Measurements from ENCODE around the gene SNAPC3. TPM values are rescaled to one million over a fixed set of nuclear protein-coding genes. Genes with fewer than 3 reads are reported as not detected.
A peak's percentile ranks its signal among the peaks of the same experiment; 100 is the strongest.
"Not testable (repeated sequence)": the region's sequence is repeated elsewhere in the genome, so short reads cannot be mapped to it uniquely, and the experiment has no call there.

The SNAPC3 gene
- total RNA-seq, 2 experiments from 2014 or later: 54.2 to 57.2 TPM

DNA sequence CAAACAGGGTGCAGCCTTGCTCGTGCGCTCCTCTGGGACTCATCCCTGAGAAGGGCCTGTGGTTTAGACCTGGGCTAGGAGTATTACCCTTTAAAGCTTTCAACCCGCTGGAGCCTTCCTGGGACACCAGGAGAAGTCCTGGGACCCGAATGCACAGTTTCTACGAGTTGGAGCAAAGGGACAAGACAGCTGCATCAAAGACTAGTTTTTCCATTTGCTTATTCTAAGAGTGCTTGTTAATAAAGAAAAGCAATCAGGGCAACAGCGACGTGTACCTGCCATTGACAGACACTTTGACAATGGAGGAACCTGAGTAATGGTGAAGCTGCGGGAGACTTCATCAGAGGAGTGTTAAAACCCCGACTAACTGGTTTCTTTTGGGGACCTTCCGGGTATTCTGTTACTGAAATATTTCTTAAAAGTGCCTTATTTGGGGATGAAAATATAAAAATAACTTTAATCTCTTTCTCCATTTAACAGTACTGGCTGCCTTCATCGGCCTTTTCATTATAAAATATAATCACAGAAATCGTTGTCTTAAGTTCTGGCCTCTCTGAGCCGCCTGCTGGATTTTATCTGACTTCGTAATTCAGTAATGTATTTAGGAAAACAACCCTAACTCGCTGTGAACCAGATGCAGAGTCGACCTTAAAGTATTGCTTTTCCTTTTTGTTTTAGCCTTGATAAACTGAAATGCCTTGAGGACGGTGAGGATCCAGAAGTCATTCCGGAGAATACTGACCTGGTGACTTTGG is 732 bp downstream of the SNAPC3 start:
- Histone ChIP-seq H3K9me2 (ENCODE audit: insufficient read depth, low read length) (no peaks in the 10 kb centered on the region), H3K4me3 (ENCODE audit: low read depth, low read length, poor library complexity, severe bottlenecking) (peak overlapping the region; percentile 90), H2AFZ (ENCODE audit: low read length) (peak overlapping the region; percentile 26; the same call in 1 of the 2 replicates), H3K27ac (ENCODE audit: low read depth, low read length, poor library complexity, severe bottlenecking) (peak overlapping the region; percentile 45), H4K20me1 (ENCODE audit: insufficient read depth, low read length) (peaks cover 7% of the 10 kb centered on the region), H3K36me3 (ENCODE audit: insufficient read depth, low read length) (peaks cover 40% of the 10 kb centered on the region), H3K9me3 (ENCODE audit: low read length) (no peaks in the 10 kb centered on the region), H3K4me1 (ENCODE audit: insufficient read depth, low read length, poor library complexity, severe bottlenecking) (peaks cover 40% of the 10 kb centered on the region), H3K4me2 (ENCODE audit: low read length) (peak overlapping the region; percentile 90), H3K79me2 (ENCODE audit: insufficient read depth, low read depth, low read length) (peaks cover 54% of the 10 kb centered on the region)
- CTCF ChIA-PET (ENCODE audit: unreplicated experiment): interaction anchor here (1.0 kb wide), 1 partner anchor 219 kb away, joined by 3 read pairs; no protein-coding TSS in a partner anchor
- POLR2A ChIA-PET: interaction anchor here (0.6 to 1.6 kb wide), 6 partner anchors 13 to 243 kb away, joined by 3 to 6 read pairs (median 4); partner anchors contain the start of gene PSIP1
- no TSS peak for BruUV-seq (replicated peaks)
- TF ChIP-seq, protein P1, sequence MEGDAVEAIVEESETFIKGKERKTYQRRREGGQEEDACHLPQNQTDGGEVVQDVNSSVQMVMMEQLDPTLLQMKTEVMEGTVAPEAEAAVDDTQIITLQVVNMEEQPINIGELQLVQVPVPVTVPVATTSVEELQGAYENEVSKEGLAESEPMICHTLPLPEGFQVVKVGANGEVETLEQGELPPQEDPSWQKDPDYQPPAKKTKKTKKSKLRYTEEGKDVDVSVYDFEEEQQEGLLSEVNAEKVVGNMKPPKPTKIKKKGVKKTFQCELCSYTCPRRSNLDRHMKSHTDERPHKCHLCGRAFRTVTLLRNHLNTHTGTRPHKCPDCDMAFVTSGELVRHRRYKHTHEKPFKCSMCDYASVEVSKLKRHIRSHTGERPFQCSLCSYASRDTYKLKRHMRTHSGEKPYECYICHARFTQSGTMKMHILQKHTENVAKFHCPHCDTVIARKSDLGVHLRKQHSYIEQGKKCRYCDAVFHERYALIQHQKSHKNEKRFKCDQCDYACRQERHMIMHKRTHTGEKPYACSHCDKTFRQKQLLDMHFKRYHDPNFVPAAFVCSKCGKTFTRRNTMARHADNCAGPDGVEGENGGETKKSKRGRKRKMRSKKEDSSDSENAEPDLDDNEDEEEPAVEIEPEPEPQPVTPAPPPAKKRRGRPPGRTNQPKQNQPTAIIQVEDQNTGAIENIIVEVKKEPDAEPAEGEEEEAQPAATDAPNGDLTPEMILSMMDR (conservative IDR thresholded peaks at IDR 0.05; ENCODE audit: low read length): no peak; the same call in 1 of the 2 replicates
- no peak for TF ChIP-seq EZH2phosphoT487 (IDR thresholded peaks at IDR 0.05; ENCODE audit: borderline replicate concordance, low read depth, low read length)
- peak; percentile 50 for DNase-seq (ENCODE audit: low spot score)
- intact Hi-C loops (cut with micrococcal nuclease; ENCODE audit: unreplicated experiment): loop anchor here (1.0 to 5.0 kb wide), 4 partner anchors 8 to 1101 kb away; partner anchors contain the start of gene CCDC171

- H3K4me1 ChIP-seq (ENCODE audit: insufficient read depth, low read length, poor library complexity, severe bottlenecking): peaks cover 42% of the 10 kb centered on the region
- peaks cover 7% of the 10 kb centered on the region for H4K20me1 ChIP-seq (ENCODE audit: insufficient read depth, low read length)
- H2AFZ ChIP-seq (ENCODE audit: low read length): no peak overlapping the region
- intact Hi-C loops (cut with micrococcal nuclease; ENCODE audit: unreplicated experiment): no loop called here
- peaks cover 66% of the 10 kb centered on the region for H3K36me3 ChIP-seq (ENCODE audit: insufficient read depth, low read length)
- DNase-seq (ENCODE audit: low spot score): peak; percentile 65
- H3K27ac ChIP-seq (ENCODE audit: low read depth, low read length, poor library complexity, severe bottlenecking): peak overlapping the region; percentile 50
- TF ChIP-seq EZH2phosphoT487 (IDR thresholded peaks at IDR 0.05; ENCODE audit: borderline replicate concordance, low read depth, low read length): no peak
- TF ChIP-seq, protein P1 (conservative IDR thresholded peaks at IDR 0.05; ENCODE audit: low read length): no peak
- POLR2A ChIA-PET: interaction anchor here (0.8 to 1.2 kb wide), 3 partner anchors 28 to 127 kb away, joined by 3 read pairs; no protein-coding TSS in a partner anchor
- no peaks in the 10 kb centered on the region for H3K9me3 ChIP-seq (ENCODE audit: low read length)
- CTCF ChIA-PET (ENCODE audit: unreplicated experiment): no interaction called here
- no peaks in the 10 kb centered on the region for H3K9me2 ChIP-seq (ENCODE audit: insufficient read depth, low read length)
- peak overlapping the region; percentile 40 for H3K4me3 ChIP-seq (ENCODE audit: low read depth, low read length, poor library complexity, severe bottlenecking)
- H3K4me2 ChIP-seq (ENCODE audit: low read length): peak overlapping the region; percentile 90
- BruUV-seq (replicated peaks): no TSS peak
- H3K79me2 ChIP-seq (ENCODE audit: insufficient read depth, low read depth, low read length): peaks cover 80% of the 10 kb centered on the region
Observed at GRCh38 chr9:15426019-15426418, 3.3 kb downstream of the SNAPC3 start.

- peaks cover 80% of the 10 kb centered on the region for H3K36me3 ChIP-seq (ENCODE audit: insufficient read depth, low read length)
- H3K27ac ChIP-seq (ENCODE audit: low read depth, low read length, poor library complexity, severe bottlenecking); H3K4me2 ChIP-seq (ENCODE audit: low read length); CTCF ChIA-PET (ENCODE audit: unreplicated experiment); H3K9me2 ChIP-seq (ENCODE audit: insufficient read depth, low read length); H4K20me1 ChIP-seq (ENCODE audit: insufficient read depth, low read length); H3K9me3 ChIP-seq (ENCODE audit: low read length); H2AFZ ChIP-seq (ENCODE audit: low read length); BruUV-seq (replicated peaks); intact Hi-C loops (cut with micrococcal nuclease; ENCODE audit: unreplicated experiment); H3K4me3 ChIP-seq (ENCODE audit: low read depth, low read length, poor library complexity, severe bottlenecking); DNase-seq (ENCODE audit: low spot score): not testable (repeated sequence)
- POLR2A ChIA-PET: interaction anchor here (0.6 to 0.7 kb wide), 2 partner anchors 12 to 351 kb away, joined by 4 read pairs; no protein-coding TSS in a partner anchor
- peaks cover 97% of the 10 kb centered on the region for H3K79me2 ChIP-seq (ENCODE audit: insufficient read depth, low read depth, low read length)
- peaks cover 32% of the 10 kb centered on the region for H3K4me1 ChIP-seq (ENCODE audit: insufficient read depth, low read length, poor library complexity, severe bottlenecking)
Observed at GRCh38 chr9:15427702-15428101, 5.0 kb downstream of the SNAPC3 start.

Measured in OCI-LY7 (cell line).